ENCODE data around the gene REEP1.

DNA sequence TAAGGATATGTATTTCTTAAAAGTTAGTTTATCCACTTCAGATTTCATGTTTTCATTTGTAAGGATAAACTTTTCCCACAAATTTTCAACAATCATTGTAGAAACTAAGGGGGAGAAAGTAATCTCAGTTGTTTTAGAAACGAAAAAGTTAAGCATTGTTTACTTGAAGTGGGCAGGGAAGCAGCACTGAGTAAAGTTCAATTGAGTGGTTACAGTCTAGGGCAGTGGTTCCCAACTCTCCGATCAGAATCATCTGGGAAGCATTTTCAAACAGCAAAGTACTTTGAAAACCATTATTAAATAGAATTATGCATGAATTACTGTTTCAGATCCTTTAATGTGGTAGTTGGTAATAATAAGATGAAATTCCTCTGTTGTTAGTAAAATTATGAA is 125.6 kb downstream of the REEP1 start:
- TF ChIP-seq, protein P1, sequence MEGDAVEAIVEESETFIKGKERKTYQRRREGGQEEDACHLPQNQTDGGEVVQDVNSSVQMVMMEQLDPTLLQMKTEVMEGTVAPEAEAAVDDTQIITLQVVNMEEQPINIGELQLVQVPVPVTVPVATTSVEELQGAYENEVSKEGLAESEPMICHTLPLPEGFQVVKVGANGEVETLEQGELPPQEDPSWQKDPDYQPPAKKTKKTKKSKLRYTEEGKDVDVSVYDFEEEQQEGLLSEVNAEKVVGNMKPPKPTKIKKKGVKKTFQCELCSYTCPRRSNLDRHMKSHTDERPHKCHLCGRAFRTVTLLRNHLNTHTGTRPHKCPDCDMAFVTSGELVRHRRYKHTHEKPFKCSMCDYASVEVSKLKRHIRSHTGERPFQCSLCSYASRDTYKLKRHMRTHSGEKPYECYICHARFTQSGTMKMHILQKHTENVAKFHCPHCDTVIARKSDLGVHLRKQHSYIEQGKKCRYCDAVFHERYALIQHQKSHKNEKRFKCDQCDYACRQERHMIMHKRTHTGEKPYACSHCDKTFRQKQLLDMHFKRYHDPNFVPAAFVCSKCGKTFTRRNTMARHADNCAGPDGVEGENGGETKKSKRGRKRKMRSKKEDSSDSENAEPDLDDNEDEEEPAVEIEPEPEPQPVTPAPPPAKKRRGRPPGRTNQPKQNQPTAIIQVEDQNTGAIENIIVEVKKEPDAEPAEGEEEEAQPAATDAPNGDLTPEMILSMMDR (optimal IDR thresholded peaks at IDR 0.05 in 1 of 3, IDR thresholded peaks at IDR 0.05 in 1 of 3, conservative IDR thresholded peaks at IDR 0.05 in 1 of 3; ENCODE audit: extremely low read depth in 1 of 3, insufficient read depth in 2 of 3, low read length in 3 of 3) = no peak
- TF ChIP-seq EZH2 (IDR thresholded peaks at IDR 0.05; ENCODE audit: low read length) = no peak

Data from keratinocyte (primary cell).